UCSD-AML1 (cell line): ENCODE measurements around the gene SCUBE1.

Source experiments
- DNase-seq: peaks from one replicate; lab custom pipeline; 2025; ENCODE audit not compliant: unreplicated experiment; lab: John Stamatoyannopoulos, UW

Gene SCUBE1

DNA sequence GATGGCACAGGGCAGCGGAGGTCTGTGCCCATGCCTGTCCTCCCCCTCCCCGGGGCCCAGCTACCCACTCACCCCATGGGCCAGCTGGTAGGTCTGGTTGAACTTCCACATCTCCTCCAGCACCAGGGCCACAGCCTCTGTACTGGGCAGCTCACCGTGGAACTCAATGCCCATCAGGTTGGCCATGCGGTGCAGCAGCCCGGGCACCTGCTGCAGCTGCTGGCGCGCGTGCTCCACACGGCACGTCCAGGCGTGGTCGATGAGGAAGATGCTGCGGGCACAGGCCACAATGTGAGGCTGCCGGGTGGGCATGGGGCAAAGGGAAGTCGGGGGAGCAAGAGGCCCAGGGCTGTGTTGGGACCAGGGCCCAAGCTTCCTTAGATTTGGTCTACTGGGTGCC is 162.5 kb downstream of the SCUBE1 start:
- DNase-seq, result no peak

DNA sequence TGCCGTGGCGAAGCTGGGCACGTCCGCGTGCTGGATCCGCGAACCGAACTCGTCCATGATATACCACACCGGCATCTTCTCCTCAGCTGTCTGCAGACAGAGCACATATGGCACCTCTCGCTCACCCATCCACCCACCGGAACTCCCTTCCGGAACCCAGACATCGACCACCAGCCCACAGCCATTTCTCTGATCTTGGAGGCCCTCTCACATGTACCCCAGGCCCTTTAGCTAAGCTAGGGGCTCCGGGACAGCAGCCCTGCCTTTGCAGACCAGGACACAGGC is 163.3 kb downstream of the SCUBE1 start:
- DNase-seq, result no peak

GRCh38 chr22:43179146-43179910 is 163.8 kb downstream of the SCUBE1 start:
- DNase-seq, result no peak

DNA sequence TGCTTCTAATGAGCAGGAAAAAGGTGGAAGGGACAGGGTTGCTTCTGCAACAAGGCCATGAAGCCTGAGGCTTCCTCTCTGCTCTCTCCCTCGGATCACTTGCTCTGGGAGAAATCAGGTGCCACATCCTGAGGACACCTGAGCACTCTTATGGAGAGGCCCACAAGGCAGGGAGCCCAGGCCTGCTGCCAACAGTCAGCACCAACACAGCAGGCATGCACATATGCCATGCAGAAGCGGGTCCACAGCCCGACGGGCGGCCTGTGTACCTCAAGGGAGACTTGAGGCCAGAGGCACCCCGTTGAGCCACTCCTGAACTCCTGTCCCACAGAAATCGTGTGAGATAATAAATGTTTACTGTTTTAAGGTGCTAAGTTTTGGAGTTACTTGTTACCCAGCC is 165.7 kb downstream of the SCUBE1 start:
- DNase-seq, result no peak

GRCh38 chr22:43176090-43176489 is 167.1 kb downstream of the SCUBE1 start:
- DNase-seq, result no peak

- no peak for DNase-seq
Measured at GRCh38 chr22:43174941-43175531, 168.1 kb downstream of the SCUBE1 start.

DNA sequence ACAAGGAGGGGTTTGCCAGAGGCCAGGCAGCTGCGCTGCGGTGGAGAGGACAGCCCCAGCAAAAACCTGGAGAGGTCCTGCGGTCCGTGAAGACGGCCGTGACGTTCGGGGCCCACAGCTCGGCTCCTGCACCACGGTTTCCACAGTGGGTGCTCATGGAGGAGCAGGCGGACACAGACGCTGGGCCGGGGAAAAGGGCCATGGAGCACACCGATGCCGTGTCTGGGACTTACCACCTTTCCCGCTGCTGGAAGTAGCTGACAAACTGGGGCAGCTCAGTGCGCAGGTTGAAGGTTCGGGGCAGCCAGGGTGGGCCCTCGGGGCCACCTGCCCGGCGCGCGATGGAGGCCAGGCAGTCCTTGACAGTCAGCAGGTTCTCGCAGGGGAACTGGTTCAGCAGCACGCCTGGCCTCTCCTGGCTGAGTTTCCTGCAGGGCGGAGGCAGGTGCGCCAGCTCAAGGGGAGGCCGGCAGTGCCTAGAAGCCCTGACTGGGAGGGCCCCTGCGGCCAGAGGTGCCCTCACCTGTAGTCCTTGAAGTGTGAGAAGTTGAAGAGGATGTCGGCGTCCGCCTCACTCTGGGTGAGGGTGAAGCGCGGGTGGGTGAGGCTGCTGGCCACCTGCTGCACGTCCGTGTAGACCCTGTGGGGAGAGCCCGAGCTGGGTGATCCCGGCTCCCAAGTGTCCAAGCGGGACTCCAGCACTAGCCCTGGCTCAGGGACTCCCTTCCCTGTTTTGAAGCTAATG is 169.0 kb downstream of the SCUBE1 start:
- DNase-seq, result no peak

- DNase-seq, result no peak
Measured at GRCh38 chr22:43173566-43173965, 169.6 kb downstream of the SCUBE1 start.

DNA sequence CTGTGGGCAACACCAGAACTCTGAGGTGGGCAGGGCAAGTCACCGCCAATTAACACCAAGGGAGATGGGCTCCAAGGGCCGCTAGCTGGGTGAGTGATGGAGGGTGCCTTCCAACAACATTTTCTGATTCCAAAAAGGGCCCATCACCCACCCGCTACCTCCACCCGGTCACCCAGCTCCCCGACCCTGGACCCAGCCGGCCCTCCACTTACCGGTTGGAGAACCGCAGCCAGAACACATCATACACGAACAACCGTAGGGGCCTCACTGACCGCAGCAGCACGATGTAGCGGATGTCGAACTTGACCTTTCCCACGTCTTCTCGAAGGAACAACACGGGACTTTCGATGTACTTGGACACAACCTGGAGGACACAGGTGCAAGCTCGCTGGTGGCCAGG is 171.0 kb downstream of the SCUBE1 start:
- no peak for DNase-seq

- DNase-seq, result no peak
Measured at GRCh38 chr22:43171607-43172006, 171.6 kb downstream of the SCUBE1 start.

DNA sequence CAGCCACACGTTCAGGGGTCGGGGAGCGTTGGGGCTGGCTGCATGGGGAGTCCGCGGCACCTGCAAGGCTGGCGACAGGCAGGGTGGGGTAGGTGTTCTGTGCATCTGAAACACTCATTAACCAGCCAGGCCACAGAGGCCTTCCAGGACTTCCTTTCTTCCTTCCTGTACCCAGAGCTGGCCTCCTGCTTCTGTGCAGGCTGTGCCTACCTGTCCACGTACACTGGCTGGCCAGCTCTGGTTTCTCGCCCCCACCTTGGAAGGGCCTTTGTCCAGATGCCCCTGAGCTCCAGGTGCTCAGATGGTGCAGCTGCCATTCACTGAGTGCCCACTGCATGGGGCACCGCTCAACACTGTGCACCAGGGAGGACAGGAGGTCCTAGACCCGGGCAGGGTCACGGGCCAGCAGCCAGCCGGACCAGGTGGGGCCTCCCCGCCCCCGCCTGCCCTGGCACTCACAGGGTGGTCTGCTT is 172.1 kb downstream of the SCUBE1 start:
- DNase-seq, result no peak

DNA sequence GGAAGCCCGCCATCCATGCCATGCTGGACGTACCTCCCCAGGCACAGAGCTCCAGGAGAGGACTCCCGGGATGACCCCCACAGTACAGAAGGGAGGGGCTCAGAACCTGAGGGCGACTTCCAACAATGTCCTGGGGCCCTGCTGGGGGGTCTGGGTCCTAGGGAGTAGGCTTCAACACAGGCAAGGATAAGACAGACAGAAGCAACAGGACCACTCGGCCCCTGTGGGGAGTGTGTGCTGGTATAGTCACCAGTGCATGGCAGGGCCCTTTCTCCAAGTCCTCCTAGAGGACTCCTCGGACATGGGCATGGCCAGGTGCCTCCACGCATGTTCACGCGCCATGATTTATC is 173.1 kb downstream of the SCUBE1 start:
- no peak for DNase-seq

DNA sequence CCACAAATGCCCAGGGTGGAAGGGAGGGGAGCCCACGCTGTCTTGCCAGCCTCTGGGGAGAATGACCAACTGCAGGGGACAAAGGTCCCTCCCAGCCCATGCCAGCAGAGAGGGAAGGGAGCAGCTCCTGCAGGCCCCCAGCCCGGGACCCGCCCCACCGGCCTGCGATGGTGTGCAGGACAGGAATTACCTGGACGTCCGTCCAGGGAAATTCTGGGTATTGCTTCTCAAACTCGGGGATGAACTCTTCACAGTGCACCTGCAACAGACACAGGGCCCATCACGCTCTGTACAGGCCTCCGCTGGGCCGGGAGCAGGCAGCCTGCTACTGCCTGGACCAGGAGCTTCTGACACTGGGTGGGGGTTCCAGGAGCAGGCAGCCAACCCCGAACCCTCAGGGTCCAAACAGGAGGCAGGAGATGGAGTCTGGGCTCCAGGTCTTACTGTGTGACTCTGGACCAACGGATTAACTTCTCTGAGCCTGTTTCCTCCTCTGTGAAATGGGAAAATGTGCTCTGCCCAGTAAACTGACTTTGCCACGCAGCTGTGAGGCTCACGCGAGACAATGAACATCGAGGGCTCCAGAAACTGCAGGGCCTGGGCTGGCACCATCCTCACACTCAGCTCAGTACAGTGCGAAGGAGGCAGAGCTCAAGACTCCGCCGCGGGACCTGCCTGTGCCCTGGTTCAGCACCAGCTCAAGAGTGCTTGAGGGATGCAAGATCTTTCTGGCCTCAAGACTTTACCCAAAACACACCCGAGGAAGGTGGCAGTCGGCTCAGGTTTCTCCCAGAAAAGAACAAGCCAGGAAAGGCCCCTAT is 173.7 kb downstream of the SCUBE1 start:
- DNase-seq, result no peak

DNA sequence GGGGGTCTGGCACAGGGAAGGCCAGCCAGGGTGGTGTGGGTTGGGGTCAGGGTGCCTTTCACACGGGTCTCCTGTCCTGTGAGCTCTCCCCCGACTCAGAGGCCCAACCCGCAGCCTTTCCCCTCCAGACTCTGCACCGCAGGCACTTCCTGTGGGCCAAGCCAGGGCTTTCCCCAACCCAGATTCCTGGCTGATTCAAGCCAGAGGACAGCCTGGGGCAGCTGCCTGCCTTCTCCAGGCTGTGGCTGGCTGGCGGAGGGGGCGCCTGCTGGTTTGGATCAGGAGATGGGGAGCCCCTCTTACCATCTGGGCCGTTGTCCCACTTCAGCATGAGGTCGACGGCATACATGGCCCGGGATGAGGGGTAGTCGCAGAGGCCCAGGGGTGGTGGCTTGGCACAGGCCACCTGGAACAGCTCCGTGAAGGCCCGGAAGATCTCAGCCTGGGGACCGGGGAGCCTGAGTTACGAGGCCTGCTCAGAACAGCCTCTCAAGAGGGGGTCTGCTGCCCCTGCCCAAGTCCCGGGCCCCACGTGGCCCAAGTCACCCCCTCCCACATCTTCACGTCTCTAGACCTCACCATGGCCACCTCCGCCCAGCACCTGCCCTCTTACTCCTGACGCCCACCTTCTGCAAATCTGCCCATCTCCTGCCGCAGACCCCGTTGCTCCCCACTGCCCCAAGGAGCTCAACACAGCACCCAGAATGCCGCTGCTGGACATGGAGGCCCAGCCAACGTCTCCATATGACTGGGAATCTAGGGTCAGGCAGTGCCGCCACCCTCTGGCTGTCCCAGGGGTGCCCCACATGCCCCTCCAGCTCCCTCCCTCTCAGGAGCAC is 174.5 kb downstream of the SCUBE1 start:
- no peak for DNase-seq

DNA sequence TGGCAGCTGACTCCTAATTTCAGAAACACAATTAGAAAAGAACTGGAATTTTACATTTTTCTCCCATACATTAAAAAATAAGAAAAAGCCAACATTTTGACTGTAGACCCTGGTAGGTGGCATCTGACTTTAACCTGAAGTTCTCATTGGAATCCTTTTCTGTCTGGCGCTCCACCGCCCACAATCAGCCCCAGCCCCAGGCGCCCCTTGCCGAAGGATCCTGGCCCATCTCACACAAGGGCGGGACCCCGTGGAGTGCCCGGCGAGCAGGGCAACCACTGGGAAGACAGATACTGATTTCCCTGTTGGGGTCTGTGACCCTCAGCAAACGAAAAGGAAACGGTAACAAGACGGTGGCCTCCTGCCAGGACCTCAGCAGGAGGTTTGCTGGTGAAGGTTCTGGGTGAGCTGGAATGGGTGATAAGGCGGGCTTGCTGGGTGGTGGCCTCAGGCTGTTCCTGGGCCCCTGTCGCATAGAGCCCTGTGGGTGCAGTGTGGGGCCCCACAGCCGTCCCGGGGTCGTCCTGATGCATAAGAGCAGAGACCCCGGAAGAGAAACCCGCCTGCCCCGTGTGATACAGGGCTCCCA is 176.1 kb downstream of the SCUBE1 start:
- no peak for DNase-seq

- DNase-seq, result no peak
Measured at GRCh38 chr22:43166132-43166930, 176.8 kb downstream of the SCUBE1 start.

GRCh38 chr22:43164636-43165035 is 178.5 kb downstream of the SCUBE1 start:
- no peak for DNase-seq

DNA sequence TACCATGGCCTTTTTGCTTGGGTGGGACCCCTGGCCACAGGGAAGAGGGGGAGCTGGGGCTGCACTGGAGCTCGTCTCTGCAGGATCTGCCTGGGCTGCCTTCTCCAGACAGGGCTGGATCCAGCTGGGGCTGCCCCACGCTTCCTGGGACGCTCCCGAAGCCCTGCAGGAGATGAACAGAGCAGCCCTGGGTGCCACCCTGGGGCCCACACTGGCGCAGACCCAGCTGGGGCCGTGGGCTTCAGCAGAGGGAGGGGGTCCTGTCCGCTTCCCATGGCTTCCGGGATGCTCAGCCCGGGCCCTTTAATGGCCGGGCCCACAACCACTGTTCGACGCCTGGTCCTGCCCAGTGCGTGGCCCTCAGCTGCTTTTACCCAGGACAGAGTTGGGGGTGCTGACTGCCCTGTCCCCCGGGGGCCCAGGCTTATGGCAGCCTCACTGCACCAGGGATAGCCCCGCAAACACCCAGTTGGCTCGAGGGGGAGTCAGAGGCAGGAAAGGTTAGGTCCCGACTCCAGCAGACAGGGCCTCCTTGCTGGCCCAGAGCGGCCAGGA is 179.9 kb downstream of the SCUBE1 start:
- DNase-seq, result no peak
